ENCODE data around the gene TOR4A.
A peak's percentile ranks its signal among the peaks of the same experiment; 100 is the strongest.

Gene TOR4A

GRCh38 chr9:137252555-137253506 lies 24.7 kb upstream of the TOR4A start:
- no peak for DNase-seq (ENCODE audit: low read depth)

DNA sequence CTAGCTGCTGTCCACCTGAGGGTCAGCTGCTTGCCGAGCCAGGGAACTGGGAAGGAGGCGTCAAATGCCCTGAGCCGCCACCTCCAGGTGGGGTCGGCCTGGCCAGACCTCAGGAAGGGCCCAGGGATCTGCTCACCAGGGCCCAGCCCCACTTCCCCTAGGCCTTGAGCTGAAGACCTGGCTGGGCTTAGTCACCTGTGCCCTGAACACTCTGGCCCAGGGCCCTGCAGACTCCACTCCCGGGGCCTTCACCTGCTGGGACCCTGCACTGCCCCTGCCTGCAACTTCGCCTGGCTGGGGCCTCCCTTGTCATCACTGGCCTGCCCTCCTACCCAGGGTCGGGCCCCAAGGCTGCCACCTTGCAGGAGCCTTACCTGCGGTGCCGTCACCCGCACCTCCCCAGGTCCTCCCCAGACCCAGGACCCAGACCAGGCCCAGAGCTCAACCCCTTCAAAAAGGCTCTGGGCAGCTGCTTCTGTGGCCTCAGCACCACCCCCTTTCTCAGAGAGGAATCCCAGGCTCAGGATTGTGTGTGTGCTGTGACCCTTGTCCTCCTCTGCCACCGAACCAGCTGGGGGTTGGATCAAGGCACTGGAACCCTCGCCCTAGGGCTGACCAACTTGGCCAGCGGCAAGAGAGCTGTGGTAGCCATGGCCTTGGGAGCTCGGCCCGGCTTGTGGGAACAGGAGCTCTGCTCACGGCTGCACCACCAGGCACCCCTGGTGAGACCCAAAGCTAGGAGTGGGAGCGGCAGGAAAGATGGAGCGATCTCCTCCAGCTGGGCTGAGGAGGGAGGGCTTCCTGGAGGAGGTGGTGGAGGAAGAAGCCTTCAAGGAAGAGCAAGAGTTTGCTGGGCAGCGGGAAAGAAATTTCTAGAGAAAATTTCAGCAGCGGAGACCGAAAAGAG lies 23.6 kb upstream of the TOR4A start:
- DNase-seq (ENCODE audit: low read depth) = peak; percentile 40

- peak; percentile 86 for DNase-seq (ENCODE audit: low read depth)
Observed at GRCh38 chr9:137254624-137255447, 22.7 kb upstream of the TOR4A start, which contains the start of gene NELFB. Gene NELFB, plus strand, starts transcription at chr9:137255327.

DNA sequence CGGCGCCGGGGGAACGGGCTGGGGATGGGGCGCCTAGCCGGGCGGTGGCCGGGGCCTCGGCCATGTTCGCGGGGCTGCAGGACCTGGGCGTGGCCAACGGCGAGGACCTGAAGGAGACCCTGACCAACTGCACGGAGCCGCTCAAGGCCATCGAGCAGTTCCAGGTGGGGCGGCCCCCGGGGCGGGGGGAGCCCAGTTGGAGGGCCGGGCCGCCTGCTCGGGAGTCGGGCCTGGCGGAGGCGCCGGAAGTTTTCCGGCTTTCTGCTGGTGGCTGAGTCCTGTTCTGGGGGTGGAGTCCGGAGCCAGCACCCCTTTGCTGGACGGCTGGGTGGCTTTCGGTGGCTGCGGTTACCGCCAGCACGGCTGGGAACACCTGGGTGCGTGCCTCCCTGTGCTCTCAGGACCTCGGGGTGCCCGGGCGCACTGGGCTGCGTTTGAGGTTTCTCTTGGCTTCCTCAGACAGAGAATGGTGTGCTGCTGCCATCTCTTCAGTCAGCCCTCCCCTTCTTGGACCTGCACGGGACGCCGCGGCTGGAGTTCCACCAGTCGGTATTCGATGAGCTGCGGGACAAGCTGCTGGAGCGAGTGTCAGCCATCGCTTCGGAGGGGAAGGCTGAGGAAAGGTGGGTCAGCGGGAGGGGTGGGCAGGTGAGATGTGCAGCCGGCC lies 21.9 kb upstream of the TOR4A start:
- peak; percentile 60 for DNase-seq (ENCODE audit: low read depth)

- no peak for DNase-seq (ENCODE audit: low read depth)
Observed at GRCh38 chr9:137256362-137256761, 21.2 kb upstream of the TOR4A start.

DNA sequence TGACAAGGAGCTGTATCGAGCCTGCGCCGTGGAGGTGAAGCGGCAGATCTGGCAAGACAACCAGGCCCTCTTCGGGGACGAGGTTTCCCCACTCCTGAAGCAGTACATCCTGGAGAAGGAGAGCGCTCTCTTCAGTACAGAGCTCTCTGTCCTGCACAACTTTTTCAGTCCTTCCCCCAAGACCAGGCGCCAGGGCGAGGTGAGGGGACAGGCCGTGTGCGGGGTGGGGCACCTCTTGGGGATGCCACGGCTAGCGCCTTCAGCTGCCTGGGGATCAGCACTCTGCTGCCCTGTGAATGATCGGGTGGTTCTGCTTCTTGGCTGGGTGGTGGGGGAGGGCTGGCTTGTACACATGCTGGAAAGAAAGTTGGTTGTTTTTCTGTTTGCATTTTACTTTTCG lies 20.7 kb upstream of the TOR4A start:
- DNase-seq (ENCODE audit: low read depth) = no peak

GRCh38 chr9:137262173-137262908 lies 15.2 kb upstream of the TOR4A start:
- DNase-seq (ENCODE audit: low read depth) = peak; percentile 54

- no peak for DNase-seq (ENCODE audit: low read depth)
Observed at GRCh38 chr9:137262909-137263285, 14.6 kb upstream of the TOR4A start.

DNA sequence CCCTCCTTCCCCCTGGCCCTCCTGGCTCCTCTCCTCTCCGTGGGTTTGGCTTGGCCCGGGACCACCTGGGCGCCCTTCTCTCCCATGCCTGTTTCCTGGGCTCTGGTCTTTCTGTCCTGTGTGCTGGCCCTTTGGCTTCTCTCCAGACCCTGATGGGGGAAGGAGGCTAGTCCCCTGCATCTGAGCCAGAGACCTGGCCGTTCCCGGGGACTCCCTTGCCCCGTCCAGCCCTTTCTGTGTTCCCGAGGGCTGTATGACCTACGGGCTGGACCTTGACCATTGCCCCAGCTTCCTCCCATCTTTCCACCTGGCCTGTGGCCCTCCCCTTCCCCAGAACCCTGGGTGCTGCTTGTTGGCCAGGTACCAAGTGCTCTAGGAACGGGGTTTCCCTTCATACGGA lies 14.0 kb upstream of the TOR4A start:
- DNase-seq (ENCODE audit: low read depth) = no peak

GRCh38 chr9:137264067-137264466 lies 13.5 kb upstream of the TOR4A start:
- DNase-seq (ENCODE audit: low read depth) = no peak

- no peak for DNase-seq (ENCODE audit: low read depth)
Observed at GRCh38 chr9:137265496-137266161, 11.9 kb upstream of the TOR4A start.

DNA sequence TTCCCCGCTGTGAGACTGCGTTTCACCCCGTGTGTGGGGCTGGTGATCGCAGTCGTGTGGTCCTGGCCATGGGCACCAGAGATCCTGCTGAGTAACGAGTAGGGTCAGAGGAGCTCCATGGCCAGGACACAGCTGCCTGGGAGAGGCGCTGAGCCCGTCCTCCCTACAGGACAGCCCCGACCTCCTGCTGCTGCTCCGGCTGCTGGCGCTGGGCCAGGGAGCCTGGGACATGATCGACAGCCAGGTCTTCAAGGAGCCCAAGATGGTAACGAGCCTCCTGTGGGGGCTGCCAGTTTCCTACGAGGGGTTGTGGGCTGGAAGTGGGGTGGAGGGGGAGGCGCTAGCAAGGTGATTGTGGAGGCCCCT lies 11.4 kb upstream of the TOR4A start:
- no peak for DNase-seq (ENCODE audit: low read depth)

GRCh38 chr9:137266585-137267453 lies 10.7 kb upstream of the TOR4A start:
- no peak for DNase-seq (ENCODE audit: low read depth)

DNA sequence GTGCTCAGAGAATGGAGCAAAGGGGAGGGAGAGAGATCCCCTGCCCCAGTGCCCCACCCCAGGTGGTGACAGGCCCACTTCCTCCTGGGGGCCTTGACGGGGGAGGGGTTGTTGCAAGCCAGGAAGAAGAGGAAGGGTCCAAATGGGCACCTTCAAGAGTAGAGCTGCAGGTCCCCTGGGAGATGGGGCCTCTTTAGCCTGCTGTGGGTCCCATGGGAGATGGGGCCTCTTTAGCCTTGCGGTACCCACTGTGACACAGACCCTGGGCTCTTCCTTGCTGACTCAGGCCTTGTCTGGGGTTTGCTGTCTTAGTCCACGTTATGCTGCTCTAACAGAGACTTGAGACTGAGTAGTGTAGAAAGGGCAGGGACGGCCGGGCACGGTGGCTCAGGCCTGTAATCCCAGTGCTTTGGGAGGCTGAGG lies 9.6 kb upstream of the TOR4A start:
- DNase-seq (ENCODE audit: low read depth) = peak; percentile 39

- no peak for DNase-seq (ENCODE audit: low read depth)
Observed at GRCh38 chr9:137268538-137269201, 8.9 kb upstream of the TOR4A start.

DNA sequence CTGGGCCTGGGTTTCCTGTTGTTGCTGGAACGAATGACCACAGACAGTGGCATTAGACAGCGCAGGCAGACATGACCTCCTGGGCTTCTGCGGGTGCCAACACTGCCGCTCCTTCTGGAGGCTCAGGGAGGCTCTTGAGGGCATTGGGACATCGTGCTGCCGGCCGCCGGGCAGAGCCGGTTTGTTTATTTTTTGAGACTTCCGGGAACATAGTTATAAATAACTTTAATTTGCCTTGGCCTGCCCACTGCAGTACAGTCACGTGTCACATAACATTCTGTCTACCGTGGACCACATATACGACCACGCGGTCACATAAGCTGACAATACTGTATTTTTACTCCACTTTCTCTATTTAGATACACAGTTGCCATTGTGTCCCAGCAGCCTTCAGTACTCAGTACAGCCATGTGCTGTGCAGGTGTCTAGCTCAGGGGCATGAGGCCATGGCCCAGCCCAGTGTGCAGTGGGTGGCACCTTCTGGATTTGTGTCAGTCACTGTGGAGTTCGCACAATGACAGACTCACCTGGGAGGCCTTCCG lies 8.2 kb upstream of the TOR4A start:
- DNase-seq (ENCODE audit: low read depth) = no peak

DNA sequence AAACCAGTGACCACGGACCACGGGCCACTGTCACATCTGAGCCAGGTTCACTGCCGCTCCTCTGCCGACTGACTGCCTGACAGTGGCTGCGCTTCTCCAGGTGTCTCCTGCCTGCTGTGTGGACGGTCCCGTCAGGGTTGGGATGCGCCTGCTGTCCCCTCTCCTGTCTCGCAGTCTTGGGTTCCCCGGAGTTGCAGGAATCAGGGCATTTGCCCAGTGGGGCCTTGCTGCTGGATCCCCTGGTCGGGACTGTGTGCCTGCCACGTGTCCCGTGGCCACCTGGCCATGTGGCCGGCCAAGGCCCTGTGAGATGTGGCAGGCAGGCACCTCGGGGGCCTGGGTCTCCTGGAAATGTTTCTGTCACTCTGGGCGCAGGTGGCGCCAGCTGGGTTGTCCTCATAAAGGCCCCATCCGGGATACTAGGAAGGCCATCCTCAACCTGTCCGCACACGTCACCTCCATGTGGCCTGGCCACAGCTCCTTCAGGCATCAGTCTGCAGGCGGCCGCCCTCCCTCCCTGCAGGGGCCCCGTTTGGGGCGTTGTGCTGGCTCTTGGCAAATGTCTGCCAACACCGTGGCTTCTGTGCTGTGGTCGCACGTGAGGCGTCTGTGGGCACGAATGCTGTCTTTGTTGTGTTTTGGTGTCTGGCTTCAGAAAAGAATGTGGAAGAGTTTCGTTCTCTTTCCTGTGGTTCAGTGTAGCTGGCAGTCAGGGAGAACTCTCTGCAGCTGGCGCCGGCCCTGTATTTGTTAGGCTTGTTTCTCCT lies 6.4 kb upstream of the TOR4A start:
- no peak for DNase-seq (ENCODE audit: low read depth)

GRCh38 chr9:137271696-137272076 lies 5.8 kb upstream of the TOR4A start:
- no peak for DNase-seq (ENCODE audit: low read depth)

Data from ELR (cell line).